GM18519 (cell line): ENCODE measurements around the gene KCNH1.

ENCODE experiments used
- ATAC-seq: cut with Tn5 transposase; IDR thresholded peaks from one replicate; pipeline ENCODE4 v1.9.1; 2021; ENCODE audit warnings: mild to moderate bottlenecking, moderate library complexity; ENCODE audit not compliant: unreplicated experiment, low FRiP score

The KCNH1 gene

GRCh38 chr1:211133836-211134669, at the start of gene KCNH1:
TSS of gene KCNH1 (minus strand) at chr1:211134148. CDS start at chr1:211133945, 203 bp downstream.
- peak; percentile 96 for ATAC-seq

GRCh38 chr1:211182746-211183145, 48.8 kb upstream of the KCNH1 start:
- ATAC-seq = no peak

- no peak for ATAC-seq
Observed at GRCh38 chr1:211174375-211174774, 40.4 kb upstream of the KCNH1 start.

- ATAC-seq = no peak
Observed at GRCh38 chr1:211172657-211173056, 38.7 kb upstream of the KCNH1 start.

GRCh38 chr1:211169353-211169752, 35.4 kb upstream of the KCNH1 start:
- no peak for ATAC-seq

- ATAC-seq = no peak
Observed at GRCh38 chr1:211158866-211159265, 24.9 kb upstream of the KCNH1 start.

- ATAC-seq = no peak
Observed at GRCh38 chr1:211155040-211155439, 21.1 kb upstream of the KCNH1 start.

GRCh38 chr1:211153932-211154331, 20.0 kb upstream of the KCNH1 start:
- no peak for ATAC-seq

GRCh38 chr1:211148366-211148765, 14.4 kb upstream of the KCNH1 start:
- ATAC-seq = no peak

GRCh38 chr1:211145944-211146343, 12.0 kb upstream of the KCNH1 start:
- no peak for ATAC-seq

GRCh38 chr1:211135342-211135950, 1.5 kb upstream of the KCNH1 start:
- peak; percentile 33 for ATAC-seq

- ATAC-seq = no peak
Observed at GRCh38 chr1:211133393-211133835, 534 bp downstream of the KCNH1 start.

- no peak for ATAC-seq
Observed at GRCh38 chr1:211132721-211133392, 1.1 kb downstream of the KCNH1 start.

GRCh38 chr1:211129776-211130175, 4.2 kb downstream of the KCNH1 start:
- no peak for ATAC-seq

GRCh38 chr1:211127166-211127565, 6.8 kb downstream of the KCNH1 start:
- ATAC-seq = no peak

- no peak for ATAC-seq
Observed at GRCh38 chr1:211126622-211127021, 7.3 kb downstream of the KCNH1 start.

GRCh38 chr1:211118407-211119102, 15.4 kb downstream of the KCNH1 start:
- ATAC-seq = no peak

- ATAC-seq = no peak
Observed at GRCh38 chr1:211114446-211114845, 19.5 kb downstream of the KCNH1 start.

- ATAC-seq = no peak
Observed at GRCh38 chr1:211113566-211113965, 20.4 kb downstream of the KCNH1 start.

GRCh38 chr1:211111351-211111750, 22.6 kb downstream of the KCNH1 start:
- no peak for ATAC-seq

- ATAC-seq = no peak
Observed at GRCh38 chr1:211101481-211101880, 32.5 kb downstream of the KCNH1 start.
